Stromal cell of bone marrow (primary cell): Measurements from ENCODE around the gene FDX2.

Experiments used
- DNase-seq: peaks from one replicate; pipeline ENCODE4 v3.0.0-alpha.2; 2012; ENCODE audit warnings: low read depth

Gene FDX2

DNA sequence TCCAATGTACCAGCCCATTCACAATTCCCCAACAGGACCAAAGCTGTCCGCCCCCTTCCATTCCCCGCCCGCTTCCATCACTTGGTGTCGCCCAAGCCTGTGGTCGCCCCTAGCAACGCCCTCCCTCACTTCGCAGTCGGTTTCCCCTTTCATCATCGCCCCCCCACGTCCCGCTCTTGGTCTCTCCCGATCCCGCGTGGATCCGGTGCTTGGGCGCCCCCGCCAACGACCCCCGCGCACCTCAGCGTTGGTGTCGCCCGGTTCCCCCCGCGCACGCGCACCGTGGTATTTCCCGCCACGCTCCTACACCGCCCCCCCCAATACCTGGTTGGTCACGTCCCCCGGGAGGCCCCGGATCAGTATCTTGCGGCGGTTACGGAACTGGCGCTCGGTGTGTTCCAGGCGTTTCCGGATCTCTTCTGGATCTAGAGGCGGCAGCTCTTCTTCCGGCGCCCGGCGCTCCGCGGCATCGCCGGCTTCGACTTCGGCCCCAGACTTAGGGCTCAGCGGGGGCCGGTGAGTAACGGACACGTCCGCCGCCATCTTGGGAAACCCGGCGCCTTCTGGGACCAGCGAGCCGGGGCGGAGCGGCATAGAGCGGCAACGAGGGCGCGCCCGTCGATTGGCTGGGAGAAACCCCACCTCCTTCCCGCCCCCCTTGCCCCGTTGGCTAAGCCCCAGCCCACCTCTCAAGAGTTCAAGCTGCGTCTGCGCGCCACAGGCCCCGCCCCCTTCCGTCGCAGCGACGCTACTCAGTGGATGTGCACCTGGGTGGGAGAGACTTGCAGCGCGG, 17.3 kb upstream of the FDX2 start, which contains the start of gene RAVER1:
RAVER1 (minus strand) TSS at position 565 of the 793 bp plus-strand sequence; CDS start at position 543, 22 bp downstream.
- DNase-seq: peak; percentile 93

DNA sequence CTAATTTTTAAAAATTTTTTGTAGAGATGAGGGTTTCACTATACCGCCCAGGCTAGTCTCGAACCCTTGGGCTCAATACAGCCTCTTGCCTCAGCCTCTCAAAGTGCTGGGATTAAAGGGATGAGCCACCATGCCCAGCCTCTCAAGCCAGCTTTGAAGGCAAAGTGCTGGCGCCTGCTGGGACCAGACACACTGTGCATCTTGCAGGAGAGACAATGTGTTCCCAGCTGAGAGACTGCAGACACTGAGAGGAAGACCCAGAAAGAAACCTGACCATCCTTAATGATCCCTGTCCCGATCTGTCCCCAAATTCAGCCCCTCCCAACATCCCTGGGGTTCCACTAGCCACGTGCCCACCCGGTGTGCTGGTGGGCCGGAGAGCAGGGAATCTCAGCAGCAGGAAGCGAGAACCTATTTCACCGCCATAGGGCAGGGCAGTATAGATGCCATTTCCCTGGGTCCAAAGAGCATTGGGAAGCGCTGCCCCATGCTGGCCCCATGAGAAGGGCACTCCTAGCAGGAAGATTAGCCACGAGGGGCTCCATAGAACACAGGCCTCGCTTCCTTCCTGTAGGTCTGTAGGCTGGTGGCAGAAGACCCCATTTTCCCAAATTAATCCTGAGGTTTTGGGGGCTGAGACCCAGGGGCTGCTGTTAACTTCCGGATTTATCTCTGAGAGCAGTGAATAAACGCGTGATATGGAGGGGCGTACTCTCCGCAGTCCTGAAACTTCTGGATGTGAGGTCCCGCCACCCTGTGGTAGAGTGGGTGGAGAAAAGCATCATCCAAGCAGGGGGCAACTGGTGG, 16.5 kb upstream of the FDX2 start:
- DNase-seq: no peak

DNA sequence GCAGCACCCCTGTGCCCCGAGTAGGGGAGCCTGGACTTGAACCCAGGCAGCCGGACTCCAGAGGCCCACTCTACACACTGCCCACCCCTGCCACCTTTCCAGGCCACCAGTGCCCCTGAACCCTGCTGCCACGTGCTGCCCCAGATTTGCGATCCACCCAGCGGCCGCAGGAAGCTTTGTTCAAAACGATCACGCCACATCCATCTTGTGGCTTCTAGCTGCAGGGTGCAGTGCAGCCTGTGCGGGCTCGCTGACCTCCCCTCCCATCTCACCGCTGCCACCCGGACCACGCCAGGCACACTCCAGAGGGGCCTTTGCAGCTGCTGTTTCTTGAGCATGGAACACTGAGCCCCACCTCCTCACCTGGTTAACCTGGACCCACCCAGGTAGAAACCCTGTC, 13.7 kb upstream of the FDX2 start:
- no peak for DNase-seq

DNA sequence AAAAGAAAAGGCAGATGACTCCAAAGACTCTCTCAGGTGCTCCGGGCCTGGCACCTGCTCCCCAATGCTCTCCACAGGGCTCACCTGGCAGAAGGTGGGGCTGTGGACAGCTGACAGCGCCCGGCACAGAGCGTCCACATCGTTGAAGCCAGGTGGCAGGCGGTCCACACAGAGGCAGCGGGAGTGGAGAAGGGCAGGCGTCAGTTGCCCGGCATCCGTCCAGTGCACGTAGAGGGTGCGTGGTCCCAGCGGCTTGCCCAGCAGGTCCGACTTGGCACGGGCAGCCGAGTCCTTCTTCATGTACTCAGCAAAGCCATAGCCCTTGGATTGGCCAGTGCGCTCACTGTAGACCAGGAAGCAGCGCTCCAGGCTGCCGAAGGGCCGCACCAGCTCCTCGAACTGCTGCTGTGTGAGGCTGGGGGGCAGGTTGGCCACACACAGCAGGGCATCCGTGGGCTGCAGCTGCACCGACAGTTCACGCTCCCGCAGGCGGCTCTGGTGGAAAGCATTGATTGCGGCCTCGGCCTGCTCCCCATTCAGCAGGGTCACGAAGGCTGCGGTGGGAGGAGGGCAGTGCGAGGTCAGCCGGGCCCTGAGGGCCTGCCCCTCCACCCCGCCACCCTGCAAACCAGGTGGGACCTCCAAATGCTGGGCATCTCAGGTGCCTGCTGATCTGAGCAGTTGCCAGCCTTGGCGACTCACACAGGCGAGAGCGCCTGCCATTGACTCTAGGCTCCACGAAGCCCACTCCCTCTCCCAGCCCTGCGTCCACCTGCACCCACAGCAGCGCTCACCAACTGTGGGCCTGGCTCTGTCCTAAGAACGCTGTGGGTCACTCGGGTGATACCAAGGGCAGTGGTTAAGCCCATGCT, 13.0 kb upstream of the FDX2 start:
- no peak for DNase-seq

DNA sequence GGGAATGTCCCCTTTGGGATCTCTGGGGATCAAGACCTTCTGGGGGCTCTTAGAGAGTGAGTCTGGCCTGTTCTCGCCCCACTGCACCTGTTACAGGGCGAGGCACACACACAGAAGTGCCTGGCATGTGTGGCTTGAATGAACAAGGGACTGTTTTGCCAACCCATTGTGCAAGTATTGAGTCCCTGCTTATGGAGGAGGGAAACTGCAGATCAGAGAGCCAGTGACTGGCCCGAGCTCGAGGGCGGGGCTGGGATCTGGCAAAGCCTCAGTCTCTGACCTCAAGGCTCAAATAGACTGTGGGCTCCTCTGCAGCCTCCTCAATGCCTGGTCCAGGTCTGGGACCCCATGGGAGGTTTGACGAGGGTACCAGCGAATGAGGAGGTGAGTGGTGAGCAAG, 12.0 kb upstream of the FDX2 start:
- DNase-seq: no peak

DNA sequence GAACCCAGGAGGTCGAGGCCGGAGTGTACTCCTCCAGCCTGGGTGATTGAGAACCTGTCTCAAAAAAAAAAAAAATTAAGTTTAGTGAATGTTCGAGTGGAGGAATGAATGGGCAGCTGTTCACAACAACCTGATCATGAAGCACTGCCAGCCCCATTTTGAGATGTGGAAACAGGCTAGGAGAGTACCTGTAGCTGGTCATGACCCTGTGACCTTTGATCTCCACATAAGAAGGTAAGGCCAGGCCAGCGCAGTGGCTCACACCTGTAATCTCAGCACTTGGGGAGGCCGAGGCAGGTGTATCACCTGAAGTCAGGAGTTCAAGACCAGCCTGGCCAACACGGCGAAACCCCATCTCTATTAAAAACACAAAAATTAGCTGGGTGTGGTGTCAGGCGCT, 9.9 kb upstream of the FDX2 start:
- no peak for DNase-seq

DNA sequence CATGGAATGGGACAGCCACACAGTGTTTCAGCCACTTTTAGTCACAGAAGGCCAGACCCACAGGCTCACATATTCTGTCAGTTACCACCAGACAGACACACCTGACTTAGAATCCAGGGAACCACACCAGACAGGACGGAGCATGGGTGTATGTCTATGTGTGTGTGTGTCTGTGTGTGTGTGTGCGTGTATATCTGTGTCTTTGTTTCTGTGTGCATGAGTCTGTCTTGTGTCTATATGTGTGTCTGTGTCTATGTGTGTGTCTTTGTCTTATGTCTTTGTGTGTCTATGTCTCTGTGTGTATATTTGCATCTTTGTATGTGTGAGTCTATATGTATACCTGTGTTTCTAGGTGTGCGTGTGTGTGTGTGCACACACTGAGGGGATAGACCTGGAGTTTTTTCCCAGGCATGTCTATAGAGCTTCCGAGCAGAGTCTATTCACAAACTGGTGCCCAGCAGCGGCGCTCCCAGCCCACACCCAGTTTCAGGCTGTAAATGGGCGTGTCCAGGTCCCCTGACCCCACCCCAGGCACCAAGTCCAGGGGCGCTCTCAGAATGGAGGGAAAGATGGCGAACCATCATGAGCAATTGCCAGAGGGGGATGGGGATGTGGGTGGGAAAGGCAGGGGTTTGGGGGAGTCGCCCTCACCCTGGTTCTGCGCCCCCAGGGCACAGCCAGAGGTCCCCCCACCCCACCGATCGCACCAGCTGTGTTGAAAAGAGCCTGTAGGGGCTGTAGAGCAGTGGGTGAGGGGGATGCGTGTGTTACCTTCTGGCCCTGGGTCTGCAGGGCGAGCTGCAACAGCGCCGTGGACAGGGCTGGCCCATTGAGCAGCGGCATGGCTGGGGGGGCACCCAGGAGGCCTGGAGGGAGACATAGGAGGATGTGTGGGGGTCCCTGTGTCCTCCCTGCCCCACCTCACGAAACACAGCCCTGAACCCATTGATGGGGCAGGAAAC, 6.3 kb upstream of the FDX2 start:
- DNase-seq: no peak

DNA sequence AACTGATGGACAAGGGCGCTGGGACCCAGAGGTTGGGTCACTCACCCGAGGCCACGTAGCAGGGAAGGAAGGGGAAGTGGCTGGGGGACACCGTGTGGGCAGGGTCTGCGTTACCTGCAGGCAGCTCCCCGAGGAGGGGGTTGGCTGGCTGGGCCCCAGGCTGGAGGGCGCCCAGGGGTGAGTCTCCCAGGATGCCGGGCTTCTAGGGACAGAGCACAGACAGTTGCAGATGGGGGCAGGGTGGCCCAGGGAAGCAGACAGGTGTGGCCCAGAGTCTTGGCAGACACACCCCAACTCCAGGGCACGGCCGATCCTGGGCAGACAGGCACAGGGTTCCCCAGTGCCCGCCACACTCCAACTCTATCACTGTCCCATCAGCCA, 5.6 kb upstream of the FDX2 start:
- DNase-seq: no peak

DNA sequence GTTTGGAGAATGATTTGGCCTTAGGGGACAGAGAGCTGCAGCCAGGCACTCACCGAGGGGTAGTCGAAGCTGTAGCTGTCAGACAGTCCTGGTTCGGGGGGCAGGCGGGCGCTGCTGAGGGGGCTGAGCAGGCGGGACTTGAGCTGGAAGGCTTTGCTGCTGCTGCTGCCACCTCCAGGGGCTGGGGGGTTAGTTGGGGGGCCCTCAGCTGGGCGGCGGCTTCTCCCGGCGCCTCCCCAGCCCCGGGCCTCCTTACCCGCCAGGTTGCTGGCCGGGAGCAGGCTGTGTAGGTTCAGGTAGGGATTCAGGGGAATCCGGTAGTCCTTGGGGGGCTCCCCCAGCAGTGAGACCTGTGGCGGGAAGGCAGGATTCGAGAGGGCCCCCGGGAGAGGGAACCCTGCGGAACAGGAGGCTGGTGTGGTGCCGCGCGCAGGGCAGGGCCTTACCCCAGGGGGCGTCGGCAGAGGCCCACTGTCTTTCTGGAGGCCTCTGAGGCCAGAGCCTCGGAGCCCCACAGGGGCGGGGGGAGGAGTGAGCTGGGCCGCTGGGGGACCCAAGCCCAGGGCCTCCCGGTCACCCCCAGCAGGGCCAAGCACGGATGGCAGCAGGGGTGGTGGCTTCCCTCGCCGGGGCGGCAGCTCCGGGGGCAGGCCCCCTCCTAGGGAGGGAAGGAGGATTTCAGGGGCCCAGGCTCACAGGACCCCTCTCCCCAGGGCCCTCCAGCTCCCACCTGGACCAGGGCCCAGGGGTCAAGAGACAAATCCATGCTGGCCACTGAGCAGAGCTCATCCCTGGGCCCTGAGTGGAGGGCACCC, 5.0 kb upstream of the FDX2 start:
- DNase-seq: no peak

DNA sequence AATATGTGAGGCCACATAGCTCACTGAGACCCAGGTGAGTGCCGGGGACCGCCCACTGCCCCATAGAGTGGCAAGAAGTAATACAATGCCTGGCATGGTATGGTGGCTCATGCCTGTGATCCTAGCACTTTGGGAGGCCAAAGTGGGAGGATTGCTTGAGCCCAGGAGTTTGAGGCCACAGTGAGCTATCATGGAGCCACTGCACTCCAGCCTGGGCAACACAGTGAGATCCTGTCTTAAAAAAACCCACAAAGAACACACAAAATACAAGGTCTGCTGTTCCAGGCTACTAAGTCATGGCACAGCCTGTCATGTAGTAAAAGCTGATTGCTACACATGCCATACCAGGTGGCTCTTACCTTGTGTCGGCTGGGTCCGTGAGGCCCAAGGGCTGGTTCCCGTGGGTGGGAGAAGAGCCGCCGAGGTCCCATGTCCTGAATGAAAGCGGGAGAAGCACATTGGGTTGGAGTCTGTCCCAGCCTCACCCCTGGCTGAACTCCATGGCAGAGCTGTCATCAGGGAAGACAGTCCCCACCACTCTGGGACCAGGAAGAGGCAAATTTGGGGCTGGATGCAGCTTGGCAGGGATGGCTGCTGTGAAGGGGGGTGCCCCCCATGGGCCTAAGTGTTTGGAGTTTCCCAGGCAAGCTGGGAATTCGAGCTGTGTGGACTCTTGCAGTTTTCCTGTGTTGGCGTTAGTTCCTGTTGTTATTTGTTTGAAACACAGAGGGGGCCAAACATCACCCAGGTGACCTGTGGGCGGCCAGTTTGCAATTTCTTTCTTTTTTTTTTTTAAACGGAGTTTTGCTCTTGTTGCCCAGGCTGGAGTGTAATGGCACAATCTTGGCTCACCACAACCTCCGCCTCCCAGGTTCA, 3.2 kb upstream of the FDX2 start:
- no peak for DNase-seq

DNA sequence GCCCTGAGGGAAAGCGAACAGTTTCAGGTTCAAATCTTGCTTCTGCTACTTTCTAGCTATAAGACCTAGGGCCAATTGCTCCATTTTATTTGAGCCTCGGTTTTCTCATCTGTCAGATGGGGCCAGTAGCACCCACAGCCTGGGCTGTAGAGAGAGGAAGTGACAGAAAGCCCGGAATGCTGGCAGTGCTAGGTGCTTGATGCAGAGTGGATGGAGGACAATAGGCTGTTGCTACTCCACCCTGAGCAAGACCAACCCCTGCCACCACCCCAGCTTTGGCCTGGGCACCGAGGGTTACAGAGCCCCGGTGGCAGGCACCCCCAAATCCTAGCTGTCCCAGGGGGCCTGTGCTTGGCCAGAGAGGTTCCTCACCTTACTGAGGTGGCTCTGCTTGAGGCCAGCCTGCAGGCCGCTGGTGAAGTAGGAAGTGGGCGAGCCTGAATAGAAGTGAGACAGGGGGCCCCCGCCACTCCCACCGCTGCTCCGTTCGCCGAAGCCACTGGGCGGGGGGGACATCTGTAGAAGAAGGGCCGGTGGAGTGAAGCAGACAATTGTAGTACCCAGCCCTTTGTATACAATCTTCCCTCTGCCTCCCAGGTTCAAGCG, 2.1 kb upstream of the FDX2 start:
- no peak for DNase-seq

DNA sequence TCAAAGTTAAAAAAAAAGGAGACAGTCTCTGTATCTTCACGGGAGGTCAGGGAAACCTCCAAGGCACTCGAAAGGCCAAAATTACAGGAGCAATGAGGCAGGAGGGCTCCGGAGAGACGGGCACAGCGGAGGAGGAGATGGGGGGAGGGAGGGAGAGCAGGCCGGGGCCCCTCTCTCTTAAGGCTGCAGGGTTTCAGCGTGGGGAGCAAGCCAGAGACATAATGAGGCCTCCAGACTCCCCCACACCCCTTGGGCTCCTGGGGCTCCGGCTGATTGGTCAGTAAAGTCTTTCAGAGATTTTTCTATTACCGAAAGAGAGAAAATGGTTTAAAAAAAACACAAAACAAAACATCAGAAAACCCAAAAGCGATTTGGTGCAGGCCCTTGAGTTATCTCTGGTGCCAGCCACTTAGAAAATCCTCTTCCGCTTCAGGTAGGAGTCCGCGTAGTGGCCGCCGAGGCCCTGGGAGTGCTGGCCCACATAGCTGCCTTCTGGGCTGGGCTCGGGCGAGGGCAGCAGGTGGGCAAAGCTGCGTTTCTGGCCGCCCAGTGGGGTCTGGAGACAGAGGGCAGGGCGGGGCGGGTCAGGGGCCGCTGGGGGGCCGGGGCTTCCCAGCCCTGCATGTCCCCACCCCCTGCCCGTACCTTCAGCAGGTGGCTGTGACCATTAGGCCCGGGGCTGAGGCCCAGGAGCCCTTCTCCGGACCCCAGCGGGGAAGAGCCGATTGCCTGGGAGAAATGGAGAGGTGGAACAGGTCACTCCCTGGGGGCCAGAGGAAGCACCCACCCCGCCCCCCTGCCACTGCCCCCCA, 1.4 kb upstream of the FDX2 start:
- no peak for DNase-seq

DNA sequence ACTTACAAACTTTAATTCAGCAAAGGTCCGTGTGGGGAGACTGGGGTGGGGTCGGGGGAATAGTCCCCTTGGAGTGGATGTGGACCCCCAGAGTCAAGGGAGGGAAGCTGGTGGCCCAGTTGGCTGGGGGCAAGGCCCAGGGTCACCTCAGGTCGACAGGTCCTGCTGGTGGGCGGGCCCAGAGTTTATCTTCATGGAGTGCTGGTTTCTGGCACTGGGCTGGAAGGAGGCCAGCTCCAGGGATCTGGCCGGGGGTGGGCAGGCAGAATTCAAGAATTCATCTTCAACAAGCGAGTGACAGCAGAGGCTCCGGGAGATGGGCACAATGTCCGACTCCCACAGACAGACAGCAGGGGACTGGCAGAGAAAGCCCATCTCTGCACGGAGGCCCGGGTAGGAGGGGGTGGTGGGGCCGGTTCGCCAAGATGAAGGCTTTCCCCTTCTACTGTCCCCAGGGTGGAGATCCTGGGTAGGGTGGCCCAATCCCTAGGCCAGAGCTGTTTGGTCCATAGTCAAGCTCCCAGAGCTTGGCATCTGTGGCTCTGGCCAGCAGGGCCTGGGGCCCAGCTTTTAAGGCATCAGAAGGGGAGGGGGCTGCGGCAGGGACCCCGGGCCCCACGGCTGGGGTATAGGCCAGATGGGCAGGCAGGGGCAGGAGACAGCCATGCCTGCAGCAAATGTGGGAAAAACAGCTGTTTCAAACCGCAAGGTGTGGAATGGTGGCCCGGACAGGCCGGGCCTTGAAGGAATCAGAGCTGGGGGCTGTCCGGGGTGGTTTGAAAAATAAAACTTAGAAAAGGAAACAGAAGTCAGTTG, 622 bp upstream of the FDX2 start:
- DNase-seq: no peak

DNA sequence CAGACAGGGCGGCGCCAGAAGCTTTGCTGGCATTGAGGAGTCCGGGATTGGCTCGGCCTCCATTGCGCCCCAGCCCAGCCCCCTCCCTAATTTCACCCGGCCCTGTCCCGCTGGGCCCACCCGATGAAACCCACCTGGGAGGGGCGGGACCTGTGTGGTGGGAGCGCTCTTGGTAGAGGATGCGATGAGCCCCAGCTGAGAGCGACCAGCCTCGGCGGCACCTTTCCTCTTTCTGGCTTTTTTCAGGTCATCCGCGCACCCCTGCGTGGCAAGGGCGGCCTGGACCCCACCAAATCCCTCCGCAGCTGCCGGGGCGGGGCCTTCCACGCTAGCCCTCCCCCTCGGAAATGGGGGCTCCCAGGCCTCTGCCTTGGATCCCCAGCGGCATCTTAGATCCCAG, 6.4 kb downstream of the FDX2 start, which contains the start of gene ZGLP1:
ZGLP1 (minus strand) TSS at position 393 of the 400 bp plus-strand sequence.
- no peak for DNase-seq

DNA sequence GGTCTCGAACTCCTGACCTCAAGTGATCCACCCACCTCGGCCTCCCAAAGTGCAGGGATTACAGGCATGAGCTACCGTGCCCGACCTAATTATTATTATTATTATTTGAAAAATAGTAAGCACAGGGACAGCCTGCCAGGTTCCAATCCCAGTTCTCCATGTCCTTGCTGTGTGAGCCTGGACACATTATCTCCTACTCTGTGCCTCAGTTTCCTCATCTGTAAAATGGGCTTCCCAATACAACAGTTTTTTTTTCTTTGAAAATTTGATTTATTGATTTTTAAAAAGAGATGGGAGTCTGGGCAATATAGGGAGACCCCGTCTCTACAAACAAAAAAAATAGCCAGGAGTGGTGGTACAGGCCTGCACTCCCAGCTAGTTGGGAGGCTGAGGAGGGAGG, 9.5 kb downstream of the FDX2 start:
- DNase-seq: no peak

DNA sequence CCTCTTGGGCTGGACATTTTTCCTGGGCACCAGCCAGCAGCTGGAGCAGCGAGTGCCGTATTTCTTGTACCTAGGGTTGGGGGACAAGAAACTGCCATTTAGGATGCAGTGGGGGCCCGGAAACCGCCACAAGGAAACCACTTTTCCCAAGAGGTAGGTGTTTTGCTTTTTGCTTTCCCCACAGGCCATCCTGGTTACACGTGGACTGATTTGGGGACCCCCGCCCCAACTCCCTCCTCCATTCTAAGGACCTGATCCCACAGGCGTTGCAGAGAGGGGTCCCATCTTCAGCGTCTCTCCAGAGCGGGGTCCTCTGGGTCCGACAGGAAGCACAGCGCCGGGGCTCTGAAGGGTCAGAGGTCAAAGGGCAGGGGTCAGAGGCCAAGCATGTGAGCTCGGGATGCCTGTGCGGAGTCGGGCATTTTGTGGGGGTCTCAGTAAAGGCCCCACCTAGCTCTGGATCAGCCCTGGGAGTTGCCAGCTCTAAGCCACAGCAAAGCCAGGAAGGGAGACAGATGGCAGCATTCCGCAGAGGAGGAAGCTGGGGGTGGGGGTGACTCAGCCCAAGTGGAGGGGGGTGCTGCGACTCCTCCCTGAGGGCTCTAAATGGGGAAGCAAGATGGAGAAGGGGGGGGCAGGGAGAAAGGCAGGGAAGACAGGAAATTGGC, 10.5 kb downstream of the FDX2 start:
- no peak for DNase-seq
